WTC11 (cell line): ENCODE results near the gene LINC00237.

Experiments used
- ESRRA ChIP-seq: sonication (generic); formaldehyde crosslinking; IDR thresholded peaks from 2 replicates; pipeline ENCODE4 v1.8.1; 2022; ENCODE audit warnings: mild to moderate bottlenecking, missing genetic modification reagents, borderline replicate concordance
- PRDM15 ChIP-seq: sonication (generic); formaldehyde crosslinking; IDR thresholded peaks from 2 replicates; pipeline ENCODE4 v1.8.0; 2022; ENCODE audit warnings: missing genetic modification reagents
- ZNF416 ChIP-seq: fragments of 250-450 bp; sonication (Bioruptor Pico); IDR thresholded peaks from 2 replicates; pipeline ENCODE4 v1.9.0; 2021; ENCODE audit warnings: mild to moderate bottlenecking, inconsistent platforms
- TF ChIP-seq, protein P1 (sequence below): fragments of 200-600 bp; IDR thresholded peaks from 2 replicates; pipeline ENCODE4 v1.8.0; 2022; ENCODE audit warnings: antibody characterized with exemption
- TF ChIP-seq, protein P2 (sequence below): sonication (generic); formaldehyde crosslinking; IDR thresholded peaks from 2 replicates; pipeline ENCODE4 v1.8.0; 2022; ENCODE audit warnings: mild to moderate bottlenecking, missing genetic modification reagents
- TF ChIP-seq, protein P3 (sequence below): sonication (generic); formaldehyde crosslinking; IDR thresholded peaks from 2 replicates; pipeline ENCODE4 v1.8.0; 2022; ENCODE audit warnings: mild to moderate bottlenecking, missing genetic modification reagents
- TF ChIP-seq, protein P4 (sequence below): sonication (generic); formaldehyde crosslinking; IDR thresholded peaks from 2 replicates; pipeline ENCODE4 v1.8.1; 2023; ENCODE audit warnings: mild to moderate bottlenecking, missing genetic modification reagents, moderate library complexity

- TF ChIP-seq, protein P1, sequence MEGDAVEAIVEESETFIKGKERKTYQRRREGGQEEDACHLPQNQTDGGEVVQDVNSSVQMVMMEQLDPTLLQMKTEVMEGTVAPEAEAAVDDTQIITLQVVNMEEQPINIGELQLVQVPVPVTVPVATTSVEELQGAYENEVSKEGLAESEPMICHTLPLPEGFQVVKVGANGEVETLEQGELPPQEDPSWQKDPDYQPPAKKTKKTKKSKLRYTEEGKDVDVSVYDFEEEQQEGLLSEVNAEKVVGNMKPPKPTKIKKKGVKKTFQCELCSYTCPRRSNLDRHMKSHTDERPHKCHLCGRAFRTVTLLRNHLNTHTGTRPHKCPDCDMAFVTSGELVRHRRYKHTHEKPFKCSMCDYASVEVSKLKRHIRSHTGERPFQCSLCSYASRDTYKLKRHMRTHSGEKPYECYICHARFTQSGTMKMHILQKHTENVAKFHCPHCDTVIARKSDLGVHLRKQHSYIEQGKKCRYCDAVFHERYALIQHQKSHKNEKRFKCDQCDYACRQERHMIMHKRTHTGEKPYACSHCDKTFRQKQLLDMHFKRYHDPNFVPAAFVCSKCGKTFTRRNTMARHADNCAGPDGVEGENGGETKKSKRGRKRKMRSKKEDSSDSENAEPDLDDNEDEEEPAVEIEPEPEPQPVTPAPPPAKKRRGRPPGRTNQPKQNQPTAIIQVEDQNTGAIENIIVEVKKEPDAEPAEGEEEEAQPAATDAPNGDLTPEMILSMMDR, result no peak
- TF ChIP-seq, protein P2, sequence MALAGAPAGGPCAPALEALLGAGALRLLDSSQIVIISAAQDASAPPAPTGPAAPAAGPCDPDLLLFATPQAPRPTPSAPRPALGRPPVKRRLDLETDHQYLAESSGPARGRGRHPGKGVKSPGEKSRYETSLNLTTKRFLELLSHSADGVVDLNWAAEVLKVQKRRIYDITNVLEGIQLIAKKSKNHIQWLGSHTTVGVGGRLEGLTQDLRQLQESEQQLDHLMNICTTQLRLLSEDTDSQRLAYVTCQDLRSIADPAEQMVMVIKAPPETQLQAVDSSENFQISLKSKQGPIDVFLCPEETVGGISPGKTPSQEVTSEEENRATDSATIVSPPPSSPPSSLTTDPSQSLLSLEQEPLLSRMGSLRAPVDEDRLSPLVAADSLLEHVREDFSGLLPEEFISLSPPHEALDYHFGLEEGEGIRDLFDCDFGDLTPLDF (CRISPR knock-in tag), result no peak
- no peak for TF ChIP-seq PRDM15 (CRISPR knock-in tag)
- no peak for TF ChIP-seq ESRRA
- TF ChIP-seq, protein P3, sequence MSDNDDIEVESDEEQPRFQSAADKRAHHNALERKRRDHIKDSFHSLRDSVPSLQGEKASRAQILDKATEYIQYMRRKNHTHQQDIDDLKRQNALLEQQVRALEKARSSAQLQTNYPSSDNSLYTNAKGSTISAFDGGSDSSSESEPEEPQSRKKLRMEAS (CRISPR knock-in tag), result no peak
- TF ChIP-seq, protein P4, sequence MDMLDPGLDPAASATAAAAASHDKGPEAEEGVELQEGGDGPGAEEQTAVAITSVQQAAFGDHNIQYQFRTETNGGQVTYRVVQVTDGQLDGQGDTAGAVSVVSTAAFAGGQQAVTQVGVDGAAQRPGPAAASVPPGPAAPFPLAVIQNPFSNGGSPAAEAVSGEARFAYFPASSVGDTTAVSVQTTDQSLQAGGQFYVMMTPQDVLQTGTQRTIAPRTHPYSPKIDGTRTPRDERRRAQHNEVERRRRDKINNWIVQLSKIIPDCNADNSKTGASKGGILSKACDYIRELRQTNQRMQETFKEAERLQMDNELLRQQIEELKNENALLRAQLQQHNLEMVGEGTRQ (CRISPR knock-in tag), result no peak
- no peak for TF ChIP-seq ZNF416 (CRISPR knock-in tag)
Measured at GRCh38 chr20:21114584-21114983, 8.4 kb upstream of the LINC00237 start.
